ENCODE data around the gene POU6F2. TPM values are rescaled to one million over a fixed set of nuclear protein-coding genes. Genes with fewer than 3 reads are reported as not detected.
"Not testable (repeated sequence)": the region's sequence is repeated elsewhere in the genome, so short reads cannot be mapped to it uniquely, and the experiment has no call there.

The POU6F2 gene
- total RNA-seq, 2 donors from 2014 or later: 5.2 to 6.3 TPM

DNA sequence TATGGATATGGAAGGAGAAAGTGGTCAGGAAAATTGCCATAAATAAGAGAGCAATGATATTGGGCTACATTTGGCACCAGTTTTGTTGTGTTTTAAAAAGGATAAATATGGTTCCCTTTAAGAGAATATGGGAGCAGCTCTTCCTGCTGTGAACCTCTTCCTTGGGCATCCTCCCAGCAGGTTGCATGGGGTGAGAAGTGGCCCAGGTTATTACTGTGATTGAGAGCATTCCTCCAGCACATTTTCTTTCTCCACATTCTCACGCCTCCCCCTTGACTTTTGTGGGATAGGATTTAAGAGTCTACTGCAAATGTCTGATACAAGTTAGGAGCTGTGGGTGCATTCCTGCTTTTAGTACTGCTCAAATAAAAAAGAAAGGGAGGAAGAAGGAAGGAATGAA lies 214.8 kb downstream of the POU6F2 start:
- TF ChIP-seq, protein P1, sequence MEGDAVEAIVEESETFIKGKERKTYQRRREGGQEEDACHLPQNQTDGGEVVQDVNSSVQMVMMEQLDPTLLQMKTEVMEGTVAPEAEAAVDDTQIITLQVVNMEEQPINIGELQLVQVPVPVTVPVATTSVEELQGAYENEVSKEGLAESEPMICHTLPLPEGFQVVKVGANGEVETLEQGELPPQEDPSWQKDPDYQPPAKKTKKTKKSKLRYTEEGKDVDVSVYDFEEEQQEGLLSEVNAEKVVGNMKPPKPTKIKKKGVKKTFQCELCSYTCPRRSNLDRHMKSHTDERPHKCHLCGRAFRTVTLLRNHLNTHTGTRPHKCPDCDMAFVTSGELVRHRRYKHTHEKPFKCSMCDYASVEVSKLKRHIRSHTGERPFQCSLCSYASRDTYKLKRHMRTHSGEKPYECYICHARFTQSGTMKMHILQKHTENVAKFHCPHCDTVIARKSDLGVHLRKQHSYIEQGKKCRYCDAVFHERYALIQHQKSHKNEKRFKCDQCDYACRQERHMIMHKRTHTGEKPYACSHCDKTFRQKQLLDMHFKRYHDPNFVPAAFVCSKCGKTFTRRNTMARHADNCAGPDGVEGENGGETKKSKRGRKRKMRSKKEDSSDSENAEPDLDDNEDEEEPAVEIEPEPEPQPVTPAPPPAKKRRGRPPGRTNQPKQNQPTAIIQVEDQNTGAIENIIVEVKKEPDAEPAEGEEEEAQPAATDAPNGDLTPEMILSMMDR (IDR thresholded peaks at IDR 0.05): no peak
- no peak for TF ChIP-seq POLR2A (IDR thresholded peaks at IDR 0.05)
- Histone ChIP-seq H3K36me3 (replicated peaks in 1 of 2; ENCODE audit: insufficient read depth in 1 of 2, low read depth in 2 of 2) (no peaks in the 10 kb centered on the region), H3K4me1 (no peaks in the 10 kb centered on the region), H3K27ac (no peak overlapping the region), H3K9me3 (no peaks in the 10 kb centered on the region), H3K27me3 (no peaks in the 10 kb centered on the region), H3K4me3 (no peak overlapping the region)
- 30 to 59% methylated on average over 1 of the region's 1 CpG for WGBS, 2 donors
- intact Hi-C loops (cut with DNase I): no loop called here
- no peak for DNase-seq
- ATAC-seq: no peak

DNA sequence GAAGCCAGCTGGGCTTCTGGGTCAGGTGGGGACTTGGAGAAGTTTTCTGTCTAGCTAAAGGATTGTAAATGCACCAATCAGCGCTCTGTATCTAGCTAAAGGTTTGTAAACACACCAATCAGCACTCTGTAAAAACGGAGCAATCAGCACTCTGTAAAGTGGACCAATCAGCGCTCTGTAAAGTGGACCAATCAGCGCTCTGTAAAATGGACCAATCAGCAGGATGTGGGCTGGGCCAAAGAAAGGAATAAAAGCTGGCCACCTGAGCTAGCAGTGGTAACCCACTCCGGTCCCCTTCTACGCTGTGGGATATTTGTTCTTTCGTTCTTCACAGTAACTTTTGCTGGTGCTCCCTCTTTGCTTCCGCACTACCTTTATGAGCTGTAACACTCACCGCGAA lies 216.7 kb downstream of the POU6F2 start:
- H3K36me3 ChIP-seq (replicated peaks in 1 of 2; ENCODE audit: insufficient read depth in 1 of 2, low read depth in 2 of 2); H3K9me3 ChIP-seq; H3K4me3 ChIP-seq; H3K27ac ChIP-seq; DNase-seq; H3K27me3 ChIP-seq; ATAC-seq; H3K4me1 ChIP-seq; intact Hi-C loops (cut with DNase I): not testable (repeated sequence)
- WGBS, 2 donors: 82 to 86% methylated on average over 9 of the region's 10 CpGs

DNA sequence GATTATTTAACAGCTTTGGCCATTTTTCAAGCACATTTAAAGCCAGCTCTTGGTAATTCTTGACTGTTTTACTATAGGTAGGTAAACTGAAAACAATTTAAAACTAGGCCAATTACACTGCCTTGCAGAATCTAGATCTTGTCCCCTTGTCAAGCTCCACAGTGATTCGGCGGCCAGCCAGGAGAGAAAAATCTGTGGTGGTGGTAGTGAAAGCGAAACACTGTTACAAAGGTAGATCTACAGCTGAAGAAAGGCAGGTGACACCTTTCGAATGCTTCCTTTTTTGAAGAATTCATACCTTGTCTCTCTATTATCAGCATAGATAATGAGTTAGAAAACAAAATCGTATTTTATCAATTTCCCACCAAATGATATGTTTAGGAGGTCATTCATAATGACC lies 218.3 kb downstream of the POU6F2 start:
- no peak overlapping the region for H3K27ac ChIP-seq
- no peak overlapping the region for H3K4me3 ChIP-seq
- WGBS, 2 donors: 62 to 74% methylated on average over 5 of the region's 5 CpGs
- H3K4me1 ChIP-seq: no peaks in the 10 kb centered on the region
- ATAC-seq (no peak), DNase-seq (no peak)
- intact Hi-C loops (cut with DNase I): no loop called here
- H3K9me3 ChIP-seq: no peaks in the 10 kb centered on the region
- no peak for TF ChIP-seq POLR2A (IDR thresholded peaks at IDR 0.05)
- TF ChIP-seq, protein P1 (IDR thresholded peaks at IDR 0.05): no peak
- no peaks in the 10 kb centered on the region for H3K36me3 ChIP-seq (replicated peaks in 1 of 2; ENCODE audit: insufficient read depth in 1 of 2, low read depth in 2 of 2)
- H3K27me3 ChIP-seq: no peaks in the 10 kb centered on the region

DNA sequence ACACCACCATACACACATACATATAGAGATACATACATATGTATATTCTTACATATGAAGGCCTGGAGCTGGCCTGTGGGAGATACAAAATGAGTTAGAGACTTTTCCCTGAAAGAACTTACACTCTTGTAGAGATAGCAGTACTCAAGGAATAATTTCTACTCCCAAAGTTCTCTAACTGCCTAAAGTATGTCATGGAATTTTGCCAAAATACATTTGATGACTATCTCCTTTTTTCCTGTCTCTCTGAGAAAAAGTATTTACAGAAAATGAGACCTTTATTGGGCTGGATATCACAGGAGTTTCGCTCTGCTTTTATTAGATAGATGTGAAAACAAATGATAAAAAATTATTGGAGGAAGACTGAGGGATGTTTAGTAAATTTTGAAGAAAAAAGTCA lies 220.1 kb downstream of the POU6F2 start:
- no peak for DNase-seq
- H3K27ac ChIP-seq: no peak overlapping the region
- H3K27me3 ChIP-seq: no peaks in the 10 kb centered on the region
- no peaks in the 10 kb centered on the region for H3K4me1 ChIP-seq
- no peaks in the 10 kb centered on the region for H3K36me3 ChIP-seq (replicated peaks in 1 of 2; ENCODE audit: insufficient read depth in 1 of 2, low read depth in 2 of 2)
- intact Hi-C loops (cut with DNase I): no loop called here
- TF ChIP-seq, protein P1 (IDR thresholded peaks at IDR 0.05): no peak
- TF ChIP-seq POLR2A (IDR thresholded peaks at IDR 0.05): no peak
- ATAC-seq: no peak
- H3K4me3 ChIP-seq: no peak overlapping the region
- 72 to 77% methylated on average over 1 of the region's 1 CpG for WGBS, 2 donors
- H3K9me3 ChIP-seq: no peaks in the 10 kb centered on the region

DNA sequence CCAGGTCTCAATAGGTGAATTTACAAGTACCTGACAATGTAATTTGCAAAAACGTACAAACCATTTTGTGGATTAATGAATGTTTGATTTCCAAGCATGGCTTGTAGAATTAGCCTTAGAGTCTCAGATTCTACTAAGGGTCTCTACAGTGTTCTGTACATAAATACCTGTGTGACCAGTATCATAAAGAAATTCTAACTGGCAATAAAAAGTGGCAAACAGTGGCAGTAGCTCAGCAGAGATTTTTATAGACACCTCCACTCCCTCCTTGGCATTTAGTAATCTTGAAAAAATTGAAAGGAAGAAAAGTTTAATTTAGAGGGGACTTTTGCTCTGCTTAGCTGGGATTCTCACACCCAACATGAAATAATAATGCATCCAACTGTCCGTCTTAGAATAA lies 220.8 kb downstream of the POU6F2 start:
- Histone ChIP-seq H3K9me3 (no peaks in the 10 kb centered on the region), H3K4me1 (no peaks in the 10 kb centered on the region), H3K4me3 (no peak overlapping the region), H3K36me3 (replicated peaks in 1 of 2; ENCODE audit: insufficient read depth in 1 of 2, low read depth in 2 of 2) (no peaks in the 10 kb centered on the region), H3K27me3 (no peaks in the 10 kb centered on the region), H3K27ac (no peak overlapping the region)
- no peak for ATAC-seq
- intact Hi-C loops (cut with DNase I): no loop called here
- 54 to 61% methylated on average over 2 of the region's 2 CpGs for WGBS, 2 donors
- DNase-seq: no peak
- TF ChIP-seq, protein P1 (IDR thresholded peaks at IDR 0.05): no peak
- TF ChIP-seq POLR2A (IDR thresholded peaks at IDR 0.05): no peak

All from body of pancreas (tissue), 4 donors.